Tibial artery (tissue), 4 donors: ENCODE measurements around the gene GJA9.

Experiments
- DNase-seq, 2 donors: peaks; one replicate each; pipeline ENCODE4 v3.0.0-alpha.2; 2019
- H3K27ac ChIP-seq, 2 donors: fragments of 200-600 bp; sonication (generic) in 1 of 2; 1 replicate in 1 of 2; 2 replicates in 1 of 2; pipeline ENCODE4 v1.5.1; 2018 to 2019; ENCODE audit warnings: mild to moderate bottlenecking in 1 of 2
- H3K27me3 ChIP-seq, 2 donors: fragments of 200-600 bp; sonication (generic) in 1 of 2; one replicate each; pipeline versions ENCODE4 v1.5.1 to v1.6.0; 2016 to 2019
- H3K36me3 ChIP-seq, 3 donors: fragments of 200-600 bp; sonication (generic) in 2 of 3; one replicate each; pipeline ENCODE4 v1.5.1; 2016 to 2019; ENCODE audit warnings: mild to moderate bottlenecking in 2 of 3
- H3K4me1 ChIP-seq, 4 donors: fragments of 200-600 bp; sonication (generic) in 2 of 4; 1 replicate in 3 of 4; 2 replicates in 1 of 4; pipeline ENCODE4 v1.5.1; 2016 to 2019
- H3K4me3 ChIP-seq, 2 donors: fragments of 200-600 bp; sonication (generic) in 1 of 2; 1 replicate in 1 of 2; 2 replicates in 1 of 2; pipeline ENCODE4 v1.5.1; 2018 to 2019; ENCODE audit warnings: mild to moderate bottlenecking in 2 of 2
- H3K9me3 ChIP-seq, 3 donors: fragments of 200-600 bp; sonication (generic) in 1 of 3; one replicate each; pipeline ENCODE4 v1.5.1; 2016 to 2019
- CTCF ChIP-seq, 2 experiments: fragments of 200-600 bp in 1 of 2; fragments of 450-650 bp in 1 of 2; IDR thresholded peaks; one replicate each; pipeline ENCODE4 v1.5.1; 2017 to 2019; ENCODE audit warnings: antibody characterized with exemption in 2 of 2, mild to moderate bottlenecking in 1 of 2, moderate library complexity in 1 of 2
- intact Hi-C: fragments of 100-400 bp; cut with DNase I; formaldehyde crosslinking; loops from one replicate; pipeline ENCODE4 v1.15.0; 2023; ENCODE audit warnings: low total_unique reads

The GJA9 gene

DNA sequence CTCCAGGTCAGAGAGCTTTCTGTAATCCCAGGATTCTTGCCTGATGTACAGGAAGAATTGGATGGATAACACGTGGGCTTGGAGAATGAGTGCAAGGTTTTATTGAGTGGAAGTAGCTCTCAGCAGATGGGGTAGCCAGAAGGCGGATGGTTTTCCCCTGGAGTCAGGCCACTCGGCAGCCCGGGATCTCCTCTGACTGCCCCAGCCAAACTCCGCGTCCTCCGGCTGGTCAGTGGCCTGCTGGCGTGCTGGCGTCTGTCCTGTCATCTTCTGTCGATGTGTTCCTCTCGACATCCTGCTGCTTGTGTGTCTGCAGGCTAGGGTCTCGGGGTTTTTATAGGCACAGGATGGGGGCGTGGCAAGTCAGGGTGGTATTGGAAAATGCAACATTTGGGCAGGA lies 27.4 kb upstream of the GJA9 start:
- no peaks in the 10 kb centered on the region for H3K27me3 ChIP-seq
- no peak for TF ChIP-seq CTCF (IDR thresholded peaks at IDR 0.05)
- H3K27ac ChIP-seq: no peak overlapping the region
- no peak overlapping the region for H3K4me3 ChIP-seq
- H3K36me3 ChIP-seq: peaks cover 0 to 4% (median 0%) of the 10 kb centered on the region in 3 donors
- no peaks in the 10 kb centered on the region for H3K4me1 ChIP-seq
- peaks cover 0 to 14% (median 6%) of the 10 kb centered on the region in 3 donors for H3K9me3 ChIP-seq
- no peak for DNase-seq
- intact Hi-C loops: no loop called here

DNA sequence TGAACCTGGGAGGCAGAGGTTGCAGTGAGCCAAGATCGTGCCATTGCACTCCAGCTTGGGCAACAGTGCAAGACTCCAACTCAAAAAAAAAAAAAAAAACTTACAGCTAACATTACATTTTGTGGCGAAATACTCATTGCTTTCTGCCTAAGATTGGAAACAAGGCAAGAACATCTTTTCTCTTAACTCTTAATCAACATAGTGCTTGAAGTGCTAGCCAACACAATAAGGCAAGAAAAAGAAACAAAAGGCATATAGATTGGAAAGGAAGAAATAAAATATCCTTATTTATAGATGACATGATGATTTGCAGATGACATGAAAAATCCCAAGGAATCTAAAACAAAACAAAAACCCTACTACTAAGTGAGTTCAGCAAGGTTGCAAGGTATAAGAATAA lies 24.6 kb upstream of the GJA9 start:
- intact Hi-C loops: no loop called here
- DNase-seq: no peak
- Histone ChIP-seq H3K27me3 (no peaks in the 10 kb centered on the region), H3K36me3 (no peaks in the 10 kb centered on the region), H3K27ac (no peak overlapping the region), H3K9me3 (peaks cover 0 to 14% (median 6%) of the 10 kb centered on the region in 3 donors), H3K4me1 (no peaks in the 10 kb centered on the region), H3K4me3 (no peak overlapping the region)
- TF ChIP-seq CTCF (IDR thresholded peaks at IDR 0.05): no peak

DNA sequence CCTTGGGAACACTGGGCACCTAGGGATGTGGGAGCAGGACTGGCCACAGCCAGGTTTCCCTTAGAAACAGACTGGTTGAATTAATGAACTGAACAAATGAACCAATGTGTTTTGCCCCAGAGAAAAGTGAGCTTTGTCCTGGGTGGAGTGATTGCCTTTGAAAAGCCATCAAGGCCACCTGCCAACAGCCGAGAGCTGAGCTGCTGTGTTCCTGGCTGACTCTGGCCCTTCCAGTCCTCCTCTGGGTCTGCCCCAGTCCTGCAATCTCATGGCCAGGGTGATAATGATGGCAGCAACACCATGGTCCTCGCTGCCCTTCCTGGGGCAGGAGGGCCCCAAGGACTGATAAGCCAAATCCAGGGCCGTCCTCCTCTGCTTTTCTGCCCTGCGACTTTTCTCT lies 18.2 kb upstream of the GJA9 start:
- intact Hi-C loops: no loop called here
- Histone ChIP-seq H3K27me3 (no peaks in the 10 kb centered on the region), H3K9me3 (no peaks in the 10 kb centered on the region), H3K4me3 (no peak overlapping the region), H3K4me1 (no peaks in the 10 kb centered on the region), H3K36me3 (no peaks in the 10 kb centered on the region), H3K27ac (no peak overlapping the region)
- TF ChIP-seq CTCF (IDR thresholded peaks at IDR 0.05): no peak
- DNase-seq: no peak

DNA sequence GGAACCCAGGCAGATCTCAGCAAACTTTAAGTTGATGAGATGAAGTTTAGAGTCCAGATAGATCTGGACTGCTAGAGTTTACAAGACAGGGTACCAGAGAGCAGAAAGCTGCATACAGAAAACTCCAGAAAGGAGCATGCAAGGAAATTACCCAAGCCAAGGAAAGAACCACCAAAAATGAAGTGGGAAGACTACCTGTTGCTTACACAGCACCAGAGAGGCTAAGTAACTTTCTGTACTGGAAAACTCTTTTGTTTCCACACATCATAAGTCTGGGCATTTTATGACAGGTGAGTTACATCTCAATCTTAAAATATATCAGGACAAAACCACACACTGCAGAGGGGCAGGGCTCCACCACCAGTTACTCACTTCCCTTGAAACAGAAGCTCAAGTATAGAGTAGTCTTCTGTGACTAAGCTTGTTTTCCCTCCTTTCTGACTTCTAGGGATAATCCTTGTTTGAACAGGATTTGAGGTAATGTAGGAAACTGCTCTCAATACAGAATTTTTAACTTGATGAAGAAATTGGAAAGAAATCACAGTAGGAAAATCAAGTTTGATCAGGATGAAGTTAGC lies 17.4 kb upstream of the GJA9 start:
- Histone ChIP-seq H3K4me1 (no peaks in the 10 kb centered on the region), H3K27me3 (no peaks in the 10 kb centered on the region), H3K27ac (no peak overlapping the region), H3K4me3 (no peak overlapping the region), H3K36me3 (no peaks in the 10 kb centered on the region), H3K9me3 (no peaks in the 10 kb centered on the region)
- DNase-seq: no peak
- TF ChIP-seq CTCF (IDR thresholded peaks at IDR 0.05): no peak
- intact Hi-C loops: no loop called here

DNA sequence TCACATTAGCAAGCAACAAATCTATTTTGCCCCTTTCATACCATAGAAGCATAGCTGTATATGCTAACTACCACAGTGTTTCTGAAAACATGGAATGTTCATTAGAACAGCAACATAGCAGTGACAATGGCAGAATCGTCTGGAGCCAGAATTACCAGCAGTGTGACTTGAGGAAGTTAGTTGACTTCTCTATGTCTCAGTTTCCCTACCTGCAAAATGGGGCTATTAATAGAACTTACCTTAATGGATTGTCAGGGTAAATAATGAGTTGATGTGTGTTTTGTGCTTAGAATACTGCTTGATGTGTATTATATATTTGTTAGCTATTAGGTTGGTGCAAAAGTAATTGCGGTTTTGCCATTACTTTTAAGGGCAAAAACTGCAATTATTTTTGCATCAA lies 14.8 kb upstream of the GJA9 start:
- no peak for DNase-seq
- intact Hi-C loops: no loop called here
- no peaks in the 10 kb centered on the region for H3K27me3 ChIP-seq
- H3K9me3 ChIP-seq: no peaks in the 10 kb centered on the region
- H3K27ac ChIP-seq: no peak overlapping the region
- no peak overlapping the region for H3K4me3 ChIP-seq
- no peaks in the 10 kb centered on the region for H3K4me1 ChIP-seq
- H3K36me3 ChIP-seq: no peaks in the 10 kb centered on the region
- TF ChIP-seq CTCF (IDR thresholded peaks at IDR 0.05): no peak

DNA sequence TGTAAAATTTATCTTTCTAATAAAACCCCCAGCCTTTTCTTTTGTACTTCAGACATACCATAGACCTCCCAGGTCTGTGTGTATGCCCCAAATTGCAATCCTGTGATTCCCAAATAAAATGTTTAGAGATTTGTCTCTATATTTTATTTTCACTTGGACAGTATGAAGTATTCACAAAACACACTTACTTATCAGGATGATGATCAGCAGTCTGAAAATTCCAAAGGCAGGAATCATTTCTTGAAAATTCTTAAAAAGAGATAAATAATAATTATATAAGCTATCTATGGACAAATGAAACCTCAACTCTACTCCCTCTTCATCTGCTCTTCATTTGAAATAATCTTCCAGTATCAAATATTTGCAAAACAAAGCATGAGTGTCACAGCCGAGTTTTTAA lies 11.6 kb upstream of the GJA9 start:
- DNase-seq: no peak
- Histone ChIP-seq H3K4me3 (no peak overlapping the region), H3K27ac (no peak overlapping the region), H3K27me3 (no peaks in the 10 kb centered on the region), H3K36me3 (no peaks in the 10 kb centered on the region), H3K9me3 (no peaks in the 10 kb centered on the region), H3K4me1 (no peaks in the 10 kb centered on the region)
- intact Hi-C loops: no loop called here
- no peak for TF ChIP-seq CTCF (IDR thresholded peaks at IDR 0.05)
